ENCODE results near the gene ZNF212. TPM values are rescaled to one million over a fixed set of nuclear protein-coding genes. Genes with fewer than 3 reads are reported as not detected.

ZNF212 gene
- total RNA-seq, 3 donors from 2014 or later (not counting 1 experiment from before 2014, with no cell fraction given) = 11.2 to 23.7 (median 17.0) TPM

DNA sequence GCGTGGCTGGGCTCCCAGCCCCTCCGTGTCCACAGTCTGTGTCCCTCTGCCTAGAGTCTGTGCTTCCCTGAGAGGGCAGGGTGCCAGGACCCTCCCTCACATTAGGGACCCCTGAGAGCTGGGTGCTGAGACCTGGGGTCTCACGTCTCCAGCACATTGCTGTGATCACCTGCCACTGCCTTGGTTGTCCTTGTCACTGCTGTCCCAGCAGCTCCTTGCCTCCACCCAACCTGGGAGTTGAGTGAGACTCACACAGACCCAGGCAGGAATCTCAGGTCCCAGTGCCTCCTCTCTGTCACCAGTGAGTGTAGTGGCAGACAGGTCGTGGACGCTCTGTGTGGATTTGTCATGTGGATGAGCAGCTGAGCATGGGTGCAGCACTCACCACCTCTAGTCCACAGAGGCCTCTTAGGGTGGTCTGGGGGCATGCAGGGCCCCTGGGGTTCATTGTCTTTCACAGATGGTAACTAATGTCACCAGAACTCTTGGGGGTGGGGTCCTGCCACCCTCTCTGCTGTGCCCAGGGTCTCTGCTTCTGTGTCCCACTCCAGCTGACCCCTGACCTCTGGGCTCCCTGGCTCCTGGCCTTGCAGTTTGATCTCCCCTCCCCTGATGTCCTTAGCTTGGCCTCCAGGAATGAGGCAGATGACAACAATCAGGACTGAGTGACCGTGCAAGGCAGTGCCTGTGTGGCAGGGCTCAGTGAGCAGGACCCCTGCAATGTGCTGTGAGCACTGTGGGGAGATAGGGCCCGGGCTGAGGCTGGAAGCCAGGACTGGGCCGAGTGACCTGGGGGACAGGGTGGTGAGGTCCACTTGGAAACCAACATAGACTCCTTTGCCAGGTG lies 41.4 kb downstream of the ZNF212 start:
- intact Hi-C loops (cut with micrococcal nuclease) = no loop called here
- H3K36me3 Mint-ChIP-seq = no peaks in the 10 kb centered on the region
- ATAC-seq (no peak), DNase-seq (no peak)
- H3K27me3 ChIP-seq (ENCODE audit: control insufficient read depth, insufficient read depth, low read length) = no peaks in the 10 kb centered on the region
- H3K4me3 Mint-ChIP-seq = no peak overlapping the region
- peaks cover 34% of the 10 kb centered on the region for H3K36me3 ChIP-seq (ENCODE audit: control insufficient read depth, insufficient read depth, low read length)
- peaks cover 15% of the 10 kb centered on the region for H3K4me1 ChIP-seq (ENCODE audit: control insufficient read depth, insufficient read depth, low read length)
- TF ChIP-seq, protein P1, sequence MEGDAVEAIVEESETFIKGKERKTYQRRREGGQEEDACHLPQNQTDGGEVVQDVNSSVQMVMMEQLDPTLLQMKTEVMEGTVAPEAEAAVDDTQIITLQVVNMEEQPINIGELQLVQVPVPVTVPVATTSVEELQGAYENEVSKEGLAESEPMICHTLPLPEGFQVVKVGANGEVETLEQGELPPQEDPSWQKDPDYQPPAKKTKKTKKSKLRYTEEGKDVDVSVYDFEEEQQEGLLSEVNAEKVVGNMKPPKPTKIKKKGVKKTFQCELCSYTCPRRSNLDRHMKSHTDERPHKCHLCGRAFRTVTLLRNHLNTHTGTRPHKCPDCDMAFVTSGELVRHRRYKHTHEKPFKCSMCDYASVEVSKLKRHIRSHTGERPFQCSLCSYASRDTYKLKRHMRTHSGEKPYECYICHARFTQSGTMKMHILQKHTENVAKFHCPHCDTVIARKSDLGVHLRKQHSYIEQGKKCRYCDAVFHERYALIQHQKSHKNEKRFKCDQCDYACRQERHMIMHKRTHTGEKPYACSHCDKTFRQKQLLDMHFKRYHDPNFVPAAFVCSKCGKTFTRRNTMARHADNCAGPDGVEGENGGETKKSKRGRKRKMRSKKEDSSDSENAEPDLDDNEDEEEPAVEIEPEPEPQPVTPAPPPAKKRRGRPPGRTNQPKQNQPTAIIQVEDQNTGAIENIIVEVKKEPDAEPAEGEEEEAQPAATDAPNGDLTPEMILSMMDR (IDR thresholded peaks at IDR 0.05) = no peak
- H3K9me3 ChIP-seq (ENCODE audit: control insufficient read depth, insufficient read depth, low read length) = no peaks in the 10 kb centered on the region
- H3K4me3 ChIP-seq (ENCODE audit: low read length) = no peak overlapping the region
- no peak overlapping the region for H3K27ac Mint-ChIP-seq
- H3K9me3 Mint-ChIP-seq = no peaks in the 10 kb centered on the region
- H3K4me1 Mint-ChIP-seq = peaks cover 16 to 19% of the 10 kb centered on the region in 2 donors
- H3K27ac ChIP-seq (ENCODE audit: low read length) = no peak overlapping the region
- H3K27me3 Mint-ChIP-seq (ENCODE audit: low read depth in 2 of 2) = no peaks in the 10 kb centered on the region
- 96% methylated on average over 8 of the region's 8 CpGs for WGBS (ENCODE audit: insufficient coverage)

DNA sequence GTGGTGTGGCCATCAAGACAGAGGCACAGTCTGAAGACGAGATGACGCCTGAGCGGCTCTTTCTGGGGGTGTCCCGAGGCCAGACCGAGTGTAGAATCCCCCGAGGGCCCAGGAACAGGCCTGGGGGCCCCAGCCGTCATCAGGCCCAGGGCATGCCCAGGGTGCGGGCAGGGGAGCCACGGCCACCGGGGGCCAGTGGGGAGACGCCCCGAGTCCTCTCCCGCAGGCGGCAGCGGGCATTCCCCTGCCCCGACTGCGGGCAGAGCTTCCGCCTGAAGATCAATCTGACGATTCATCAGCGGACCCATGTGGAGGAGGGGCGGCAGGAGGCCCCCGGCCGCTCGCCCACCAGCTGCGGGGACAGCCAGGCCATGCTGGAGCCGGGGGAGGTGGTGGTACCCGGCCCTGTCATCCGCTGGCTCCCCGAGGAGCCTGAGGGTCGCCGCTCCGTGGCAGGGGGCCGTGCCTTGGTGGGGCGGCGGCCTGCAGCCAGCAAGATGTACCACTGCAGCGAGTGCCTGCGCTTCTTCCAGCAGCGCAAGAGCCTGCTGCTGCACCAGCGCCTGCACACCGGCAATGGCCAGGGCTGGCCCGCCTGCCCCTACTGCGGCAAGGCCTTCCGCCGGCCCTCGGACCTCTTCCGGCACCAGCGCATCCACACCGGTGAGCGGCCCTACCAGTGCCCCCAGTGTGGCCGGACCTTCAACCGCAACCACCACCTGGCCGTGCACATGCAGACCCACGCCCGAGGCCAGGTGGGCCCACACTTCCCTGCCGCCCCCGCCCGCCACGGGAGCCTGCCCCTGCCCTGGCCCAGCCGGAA lies 42.3 kb downstream of the ZNF212 start:
- WGBS (ENCODE audit: insufficient coverage) = 97% methylated on average over 59 of the region's 59 CpGs
- Histone ChIP-seq H3K4me1 (ENCODE audit: control insufficient read depth, insufficient read depth, low read length) (peaks cover 20% of the 10 kb centered on the region), H3K27ac (ENCODE audit: low read length) (no peak overlapping the region), H3K36me3 (ENCODE audit: control insufficient read depth, insufficient read depth, low read length) (peaks cover 29% of the 10 kb centered on the region), H3K4me3 (ENCODE audit: low read length) (no peak overlapping the region), H3K27me3 (ENCODE audit: control insufficient read depth, insufficient read depth, low read length) (no peaks in the 10 kb centered on the region), H3K9me3 (ENCODE audit: control insufficient read depth, insufficient read depth, low read length) (no peaks in the 10 kb centered on the region)
- no peaks in the 10 kb centered on the region for H3K9me3 Mint-ChIP-seq
- no peaks in the 10 kb centered on the region for H3K27me3 Mint-ChIP-seq (ENCODE audit: low read depth in 2 of 2)
- no peaks in the 10 kb centered on the region for H3K36me3 Mint-ChIP-seq
- no peak for ATAC-seq
- TF ChIP-seq, protein P1 (IDR thresholded peaks at IDR 0.05) = no peak
- H3K4me3 Mint-ChIP-seq = no peak overlapping the region
- no peak overlapping the region for H3K27ac Mint-ChIP-seq
- intact Hi-C loops (cut with micrococcal nuclease) = no loop called here
- peaks cover 25 to 27% of the 10 kb centered on the region in 2 donors for H3K4me1 Mint-ChIP-seq
- no peak for DNase-seq

DNA sequence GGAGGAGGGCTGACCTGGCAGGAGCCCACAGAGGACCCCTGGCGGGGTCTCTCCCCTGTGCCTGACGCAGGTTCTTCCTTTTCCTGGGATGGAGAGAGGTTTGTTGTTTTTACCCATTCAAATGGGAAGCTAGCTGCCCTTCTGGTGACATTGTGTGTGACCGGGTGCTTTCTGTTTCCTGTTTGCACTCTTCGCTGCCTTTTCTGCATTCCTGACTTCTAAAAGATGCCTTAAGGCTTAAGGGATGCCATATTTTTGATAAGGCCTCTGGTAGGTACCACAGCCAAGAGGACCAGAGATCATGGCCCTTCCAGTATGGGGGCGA lies 42.8 kb downstream of the ZNF212 start:
- WGBS (ENCODE audit: insufficient coverage) = 88% methylated on average over 5 of the region's 5 CpGs
- TF ChIP-seq, protein P1 (IDR thresholded peaks at IDR 0.05) = no peak
- no peaks in the 10 kb centered on the region for H3K9me3 Mint-ChIP-seq
- no peaks in the 10 kb centered on the region for H3K36me3 Mint-ChIP-seq
- H3K4me3 ChIP-seq (ENCODE audit: low read length) = no peak overlapping the region
- H3K9me3 ChIP-seq (ENCODE audit: control insufficient read depth, insufficient read depth, low read length) = no peaks in the 10 kb centered on the region
- no peak for ATAC-seq
- no peak overlapping the region for H3K4me3 Mint-ChIP-seq
- intact Hi-C loops (cut with micrococcal nuclease) = no loop called here
- no peak overlapping the region for H3K27ac Mint-ChIP-seq
- H3K4me1 Mint-ChIP-seq = peaks cover 31 to 33% of the 10 kb centered on the region in 2 donors
- no peaks in the 10 kb centered on the region for H3K27me3 ChIP-seq (ENCODE audit: control insufficient read depth, insufficient read depth, low read length)
- H3K4me1 ChIP-seq (ENCODE audit: control insufficient read depth, insufficient read depth, low read length) = peaks cover 26% of the 10 kb centered on the region
- H3K27ac ChIP-seq (ENCODE audit: low read length) = no peak overlapping the region
- DNase-seq = no peak
- peaks cover 25% of the 10 kb centered on the region for H3K36me3 ChIP-seq (ENCODE audit: control insufficient read depth, insufficient read depth, low read length)
- H3K27me3 Mint-ChIP-seq (ENCODE audit: low read depth in 2 of 2) = no peaks in the 10 kb centered on the region

Measured in natural killer cell (primary cell).